GM19468 (cell line): ENCODE measurements around the gene RFTN2.
"Not testable (repeated sequence)": the region's sequence is repeated elsewhere in the genome, so short reads cannot be mapped to it uniquely, and the experiment has no call there.

Experiments used
- ATAC-seq: cut with Tn5 transposase; IDR thresholded peaks from one replicate; pipeline ENCODE4 v1.9.1; 2021; ENCODE audit warnings: mild to moderate bottlenecking, moderate library complexity, moderate number of reproducible peaks; ENCODE audit not compliant: unreplicated experiment; ENCODE audit errors: extremely low read depth

Gene RFTN2

DNA sequence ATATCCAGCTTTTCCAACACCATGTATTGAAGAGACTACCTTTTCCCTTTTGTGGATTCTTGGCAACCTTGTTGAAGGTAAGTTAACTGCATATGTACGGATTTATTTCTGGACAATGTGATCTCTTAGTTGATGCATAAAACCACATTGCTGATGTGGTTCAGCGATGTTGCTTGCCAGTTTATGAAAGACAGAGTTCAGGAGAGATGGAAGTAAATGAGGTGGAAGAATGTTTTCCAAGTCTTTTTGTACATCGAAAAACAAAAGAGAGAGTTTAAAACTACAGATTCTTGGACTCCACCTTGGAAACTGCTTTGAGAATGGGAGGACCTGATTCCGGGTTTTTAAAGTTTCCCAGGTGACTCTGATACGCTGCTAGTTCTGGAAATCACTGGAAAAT is 115.7 kb downstream of the RFTN2 start:
- ATAC-seq = no peak

DNA sequence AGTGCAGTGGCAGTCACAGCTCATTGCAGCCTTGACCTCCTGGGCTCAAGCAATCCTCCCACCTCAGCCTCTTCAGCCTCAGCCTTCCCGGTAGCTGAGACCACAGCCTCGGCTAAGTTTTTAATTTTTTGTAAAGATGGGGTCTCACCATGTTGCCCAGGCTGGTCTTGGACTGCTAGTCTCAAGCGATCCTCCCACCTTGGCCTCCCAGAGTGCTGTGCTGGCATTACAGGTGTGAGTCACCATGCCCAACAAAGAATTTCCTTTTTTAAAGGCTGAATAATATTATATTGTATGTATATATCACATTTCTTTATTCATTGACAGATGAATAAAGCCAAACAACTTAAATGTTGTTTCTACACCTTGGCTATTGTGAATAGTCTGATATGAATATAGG is 117.0 kb downstream of the RFTN2 start:
- ATAC-seq = no peak

DNA sequence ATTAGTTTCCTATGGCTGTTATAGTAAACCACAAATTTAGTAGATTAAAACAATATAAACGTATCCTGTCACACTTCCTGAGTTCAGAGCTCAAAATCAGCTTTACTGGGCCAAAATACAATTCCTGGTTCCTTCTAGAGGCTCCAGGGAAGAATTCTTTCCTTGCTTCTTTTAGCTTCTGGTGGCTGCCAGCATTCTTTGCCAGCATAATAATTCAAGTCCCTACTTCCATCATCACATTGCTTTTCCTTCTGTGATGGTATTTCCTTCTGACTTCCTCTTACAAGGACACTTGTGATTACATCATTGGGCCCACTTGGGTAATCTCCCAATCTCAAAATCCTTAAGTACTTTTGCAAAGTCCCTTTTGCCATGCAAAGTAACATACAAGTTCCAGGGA is 118.9 kb downstream of the RFTN2 start:
- no peak for ATAC-seq

DNA sequence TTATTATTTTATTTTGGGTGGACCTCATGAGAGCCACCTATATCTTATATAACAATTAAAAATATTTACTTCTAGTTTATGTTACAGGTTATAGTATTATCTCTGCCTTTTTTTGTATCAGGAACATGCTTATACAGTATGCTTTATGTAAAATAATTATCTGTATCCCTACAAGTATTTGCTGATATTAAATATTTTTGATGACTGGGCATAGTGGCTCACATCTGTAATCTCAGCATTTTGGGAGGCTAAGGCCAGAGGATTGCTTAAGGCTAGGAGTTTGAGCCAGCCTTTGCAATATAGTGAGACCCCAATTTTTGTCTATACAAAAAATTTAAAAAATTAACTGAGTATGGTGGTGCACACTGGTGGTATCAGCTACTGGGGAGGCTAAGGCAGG is 119.9 kb downstream of the RFTN2 start:
- ATAC-seq = no peak

DNA sequence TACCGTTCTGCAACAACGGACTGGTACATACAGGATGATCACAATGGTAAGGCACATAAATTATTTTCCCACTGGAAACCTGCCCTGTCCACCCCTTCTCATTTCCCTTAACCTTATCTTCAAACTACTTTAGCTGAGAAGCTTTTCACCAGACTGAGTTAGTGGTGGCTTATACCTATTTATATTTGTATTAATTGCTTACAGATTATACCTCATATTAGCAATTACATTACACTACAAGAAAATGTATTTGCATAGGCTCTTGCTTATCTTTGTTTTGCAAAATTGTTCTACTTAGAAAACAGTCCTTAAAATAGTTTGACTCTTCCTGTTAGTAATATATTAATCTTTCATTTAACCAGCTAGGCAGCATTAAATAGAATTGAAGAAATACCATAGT is 124.1 kb downstream of the RFTN2 start:
- ATAC-seq = not testable (repeated sequence)

DNA sequence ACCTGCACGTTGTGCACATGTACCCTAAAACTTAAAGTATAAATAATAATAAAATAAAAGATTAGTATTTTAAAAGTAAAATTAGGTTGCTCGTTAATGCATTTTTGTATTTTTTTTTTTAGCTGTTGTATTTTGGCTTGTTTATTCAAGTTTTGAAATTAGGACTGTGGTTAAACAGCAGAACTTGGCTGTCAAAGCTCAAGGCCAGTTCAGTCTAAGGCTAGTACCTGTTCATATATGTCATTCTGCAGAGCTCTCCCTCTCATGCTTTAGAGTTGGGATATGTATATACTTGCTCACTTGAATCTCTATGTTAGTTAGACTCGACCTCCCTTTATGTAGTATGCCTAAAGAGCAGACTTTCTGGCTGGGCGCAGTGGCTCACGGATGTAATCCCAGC is 126.8 kb downstream of the RFTN2 start:
- no peak for ATAC-seq

DNA sequence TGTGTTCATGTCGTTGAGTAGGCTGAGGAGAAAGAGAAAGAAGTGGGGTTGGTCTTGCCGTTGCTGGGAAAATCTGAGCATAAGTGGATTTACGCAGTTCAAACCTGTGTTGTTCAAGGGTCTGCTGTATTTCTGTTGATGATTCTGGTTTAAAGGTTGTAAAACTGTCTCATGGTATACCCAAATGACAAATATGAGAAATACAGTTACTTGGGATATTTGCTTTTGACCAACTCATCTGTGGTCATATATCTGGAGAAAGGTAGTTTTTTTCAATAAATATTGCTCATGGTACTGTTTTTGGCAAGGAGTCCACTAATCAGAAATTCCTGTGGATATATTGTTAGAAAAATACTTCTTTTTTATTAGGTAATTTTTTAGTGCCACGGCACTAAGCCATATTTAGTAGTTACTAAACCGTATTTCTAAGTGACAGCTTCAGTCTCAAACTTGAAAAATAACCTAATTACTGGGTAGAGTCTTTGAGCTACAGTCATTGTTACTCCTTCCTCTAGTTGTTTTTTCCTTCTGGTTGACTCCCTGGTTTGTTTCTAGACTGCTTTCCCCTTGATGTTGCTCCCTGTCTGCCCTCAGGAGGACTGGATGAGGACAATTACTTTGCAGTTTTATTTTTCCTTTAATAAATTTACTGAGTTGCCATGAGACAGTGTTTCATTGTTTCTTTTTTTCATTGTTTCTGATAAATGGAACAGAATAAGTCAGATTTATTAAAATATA is 128.1 kb downstream of the RFTN2 start:
- ATAC-seq = no peak

DNA sequence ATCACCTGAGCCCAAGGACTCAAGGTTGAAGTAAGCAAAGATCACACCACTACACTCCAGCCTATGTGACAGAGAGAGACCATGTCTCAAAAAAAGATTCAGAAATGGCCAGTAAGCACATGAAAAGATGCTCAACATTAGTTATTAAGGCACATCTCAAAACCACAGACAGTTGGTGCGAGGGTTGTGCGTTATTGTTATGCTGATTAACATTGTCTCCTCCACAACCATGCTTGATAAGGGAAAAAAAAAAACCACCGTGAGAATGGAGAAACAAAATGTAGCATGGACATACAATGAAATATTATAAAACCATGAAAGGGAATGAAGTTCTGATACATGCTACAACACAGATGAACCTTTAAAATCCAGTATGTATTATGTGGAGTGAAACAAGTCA is 132.2 kb downstream of the RFTN2 start:
- ATAC-seq = no peak

DNA sequence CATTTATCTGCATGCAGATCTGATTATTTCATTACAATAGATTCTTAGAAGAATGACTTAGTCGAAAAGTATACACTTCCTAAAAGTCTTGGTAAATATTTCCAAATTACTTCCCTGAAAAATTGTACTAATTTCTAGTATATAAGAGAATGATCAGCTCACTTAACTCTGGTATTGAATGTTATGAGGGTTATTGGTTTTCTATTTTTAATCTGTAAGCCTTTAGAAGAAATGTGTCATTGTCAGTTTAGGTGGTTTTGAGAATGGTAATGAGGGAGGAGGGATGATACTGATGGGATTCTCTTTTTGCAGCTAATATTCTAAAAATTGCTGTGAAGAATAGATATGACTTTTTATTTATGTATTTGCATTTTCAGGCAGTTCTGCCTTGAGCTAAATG is 135.7 kb downstream of the RFTN2 start:
- no peak for ATAC-seq

DNA sequence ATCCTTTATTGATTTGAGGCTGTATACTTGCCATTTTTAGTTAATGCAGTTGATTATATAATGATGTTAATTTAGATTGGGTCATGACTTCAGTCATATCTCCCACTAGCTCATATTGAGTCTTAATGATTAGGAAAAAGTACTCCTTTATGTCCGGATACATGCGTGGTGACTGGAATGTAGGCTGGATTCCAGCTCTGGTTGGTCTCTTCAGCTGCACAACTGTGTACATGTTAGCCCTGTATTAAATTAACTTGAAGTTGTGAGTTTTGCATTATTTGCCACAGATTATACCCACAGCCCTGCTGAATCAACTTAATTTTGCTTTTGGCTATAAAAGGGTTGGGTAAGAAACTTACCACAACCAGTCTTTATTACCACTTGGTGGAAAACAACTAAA is 137.0 kb downstream of the RFTN2 start:
- ATAC-seq = no peak
